Ascending aorta (tissue), 2 donors: Measurements from ENCODE around the gene SLC37A2. TPM values are rescaled to one million over a fixed set of nuclear protein-coding genes. Genes with fewer than 3 reads are reported as not detected.

Experiments
- DNase-seq, 2 donors: peaks; one replicate each; pipeline ENCODE4 v3.0.0-alpha.2; 2019; ENCODE audit warnings: low spot score in 2 of 2
- H3K27ac ChIP-seq, 2 donors: fragments of 200-600 bp; sonication (generic); one replicate each; pipeline ENCODE4 v1.5.1; 2016 to 2017; ENCODE audit warnings: mild to moderate bottlenecking in 1 of 2
- H3K27me3 ChIP-seq: fragments of 200-600 bp; sonication (generic); one replicate; pipeline ENCODE4 v1.5.1; 2017
- H3K36me3 ChIP-seq, 2 donors: fragments of 200-600 bp; sonication (generic); one replicate each; pipeline ENCODE4 v1.5.1; 2016
- H3K4me1 ChIP-seq, 2 donors: fragments of 200-600 bp; sonication (generic); one replicate each; pipeline ENCODE4 v1.5.1; 2016 to 2017; ENCODE audit warnings: mild to moderate bottlenecking in 1 of 2
- H3K4me3 ChIP-seq, 2 donors: fragments of 200-600 bp; sonication (generic); one replicate each; pipeline ENCODE4 v1.5.1; 2016 to 2017; ENCODE audit warnings: mild to moderate bottlenecking in 1 of 2
- H3K9me3 ChIP-seq, 2 donors: fragments of 200-600 bp; sonication (generic); one replicate each; pipeline ENCODE4 v1.5.1; 2016
- intact Hi-C: fragments of 100-400 bp; cut with DNase I; formaldehyde crosslinking; loops from one replicate; pipeline ENCODE4 v1.15.1; 2023
- total RNA-seq: library from RNA; depleted of rRNA; stranded (reverse); fragments of >200 nt; gene quantifications from one replicate; pipeline ENCODE4 v1.1.0, GENCODE V29; 2016
- TF ChIP-seq, protein P1 (sequence below), 3 experiments: fragments of 200-600 bp in 2 of 3; fragments of 450-650 bp in 1 of 3; sonication (generic) in 2 of 3; IDR thresholded peaks; one replicate each; pipeline ENCODE4 v1.5.1; 2016 to 2019; ENCODE audit warnings: antibody characterized with exemption in 3 of 3, mild to moderate bottlenecking in 1 of 3, moderate library complexity in 1 of 3

Gene SLC37A2
- total RNA-seq, 1 donor from 2014 or later = 1.5 TPM

DNA sequence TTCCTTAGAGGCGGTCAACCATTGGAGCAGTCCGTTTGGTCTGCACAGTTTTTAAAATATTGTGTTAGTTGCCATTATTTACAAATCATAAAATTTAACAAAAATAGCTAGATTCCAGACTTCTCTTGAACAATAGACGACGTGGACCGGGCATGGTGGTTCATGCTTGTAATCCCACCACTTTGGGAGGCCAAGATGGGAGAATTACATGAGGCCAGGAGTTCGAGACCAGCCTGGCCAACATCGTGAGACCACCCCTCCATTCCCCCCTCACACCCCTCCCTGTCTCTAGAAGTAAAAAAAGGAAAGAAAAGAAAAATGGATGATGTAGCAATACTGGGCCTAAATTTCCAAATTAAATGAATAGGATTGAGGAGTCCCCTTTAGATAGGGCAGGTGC lies 965 bp downstream of the SLC37A2 start:
- H3K36me3 ChIP-seq = no peaks in the 10 kb centered on the region
- H3K4me1 ChIP-seq = peaks cover 7 to 11% of the 10 kb centered on the region in 2 donors
- H3K27ac ChIP-seq = peak overlapping the region; percentile 63 to 66
- no peaks in the 10 kb centered on the region for H3K9me3 ChIP-seq
- intact Hi-C loops = no loop called here
- TF ChIP-seq, protein P1, sequence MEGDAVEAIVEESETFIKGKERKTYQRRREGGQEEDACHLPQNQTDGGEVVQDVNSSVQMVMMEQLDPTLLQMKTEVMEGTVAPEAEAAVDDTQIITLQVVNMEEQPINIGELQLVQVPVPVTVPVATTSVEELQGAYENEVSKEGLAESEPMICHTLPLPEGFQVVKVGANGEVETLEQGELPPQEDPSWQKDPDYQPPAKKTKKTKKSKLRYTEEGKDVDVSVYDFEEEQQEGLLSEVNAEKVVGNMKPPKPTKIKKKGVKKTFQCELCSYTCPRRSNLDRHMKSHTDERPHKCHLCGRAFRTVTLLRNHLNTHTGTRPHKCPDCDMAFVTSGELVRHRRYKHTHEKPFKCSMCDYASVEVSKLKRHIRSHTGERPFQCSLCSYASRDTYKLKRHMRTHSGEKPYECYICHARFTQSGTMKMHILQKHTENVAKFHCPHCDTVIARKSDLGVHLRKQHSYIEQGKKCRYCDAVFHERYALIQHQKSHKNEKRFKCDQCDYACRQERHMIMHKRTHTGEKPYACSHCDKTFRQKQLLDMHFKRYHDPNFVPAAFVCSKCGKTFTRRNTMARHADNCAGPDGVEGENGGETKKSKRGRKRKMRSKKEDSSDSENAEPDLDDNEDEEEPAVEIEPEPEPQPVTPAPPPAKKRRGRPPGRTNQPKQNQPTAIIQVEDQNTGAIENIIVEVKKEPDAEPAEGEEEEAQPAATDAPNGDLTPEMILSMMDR (IDR thresholded peaks at IDR 0.05) = no peak
- H3K4me3 ChIP-seq = peak overlapping the region; percentile 72 to 73
- no peaks in the 10 kb centered on the region for H3K27me3 ChIP-seq
- DNase-seq = no peak

DNA sequence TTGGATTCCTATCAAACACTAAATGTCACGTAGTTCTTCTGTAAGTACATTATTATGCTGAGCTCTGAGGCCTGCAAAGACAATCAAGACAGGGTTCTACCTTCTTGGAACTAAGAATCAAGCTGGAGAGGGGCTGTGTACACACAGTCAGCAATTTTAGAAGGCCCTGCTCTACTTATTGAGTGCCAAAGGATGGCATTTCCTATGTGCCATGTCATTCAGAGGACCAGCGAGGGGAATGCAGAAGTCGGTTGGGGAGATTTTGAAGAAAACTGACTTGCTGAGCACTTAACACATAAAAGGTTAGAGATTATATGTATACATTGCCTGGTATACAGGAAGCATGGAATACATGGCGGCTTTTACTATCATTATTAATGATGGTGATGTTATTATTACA lies 5.3 kb downstream of the SLC37A2 start:
- Histone ChIP-seq H3K27me3 (no peaks in the 10 kb centered on the region), H3K36me3 (no peaks in the 10 kb centered on the region), H3K4me3 (no peak overlapping the region), H3K27ac (no peak overlapping the region), H3K9me3 (no peaks in the 10 kb centered on the region), H3K4me1 (peaks cover 4 to 7% of the 10 kb centered on the region in 2 donors)
- intact Hi-C loops = no loop called here
- no peak for DNase-seq
- TF ChIP-seq, protein P1 (IDR thresholded peaks at IDR 0.05) = no peak

DNA sequence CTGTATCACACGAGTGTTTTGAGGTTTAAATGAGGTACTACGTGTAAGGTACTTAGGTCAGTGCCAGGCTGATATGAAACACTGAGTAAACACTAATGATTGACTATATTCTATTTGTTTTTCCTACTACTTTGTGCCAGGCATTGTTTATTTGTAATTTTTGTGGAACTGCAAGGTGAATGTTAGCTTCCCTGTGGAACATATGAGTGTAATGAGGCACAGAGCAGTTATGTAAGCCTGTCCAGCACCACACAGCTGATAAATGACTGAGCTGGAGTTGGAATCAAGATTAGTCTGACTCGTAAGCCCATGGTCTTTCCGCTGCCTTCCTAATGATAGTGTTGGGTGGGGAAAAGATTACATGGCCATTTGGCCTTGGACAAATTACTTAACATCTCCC lies 5.9 kb downstream of the SLC37A2 start:
- Histone ChIP-seq H3K36me3 (no peaks in the 10 kb centered on the region), H3K9me3 (no peaks in the 10 kb centered on the region), H3K27me3 (no peaks in the 10 kb centered on the region), H3K4me3 (no peak overlapping the region), H3K27ac (no peak overlapping the region), H3K4me1 (peaks cover 0 to under 1% of the 10 kb centered on the region in 2 donors)
- intact Hi-C loops = no loop called here
- DNase-seq = no peak
- TF ChIP-seq, protein P1 (IDR thresholded peaks at IDR 0.05) = no peak

DNA sequence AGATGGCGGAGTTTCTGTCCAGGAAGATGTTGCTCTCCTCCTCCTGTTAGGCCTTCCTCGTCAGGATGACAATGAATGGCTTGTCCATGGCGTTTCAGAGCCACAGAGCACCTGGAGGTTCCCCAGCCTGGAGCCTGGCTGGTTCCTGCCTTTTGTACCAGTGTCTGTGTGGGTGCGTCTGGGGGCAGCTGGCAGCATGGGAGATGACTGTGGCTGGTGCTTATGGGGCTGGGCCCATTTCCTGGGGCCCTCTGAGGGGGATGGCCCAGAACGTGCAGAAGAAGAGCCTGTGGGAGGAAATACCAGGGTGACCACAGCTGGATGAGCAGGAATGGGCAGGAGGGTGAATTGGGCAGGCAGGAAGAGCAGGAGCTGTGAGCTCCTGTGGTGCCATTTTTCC lies 6.7 kb downstream of the SLC37A2 start:
- no peak for DNase-seq
- H3K4me1 ChIP-seq = no peaks in the 10 kb centered on the region
- H3K9me3 ChIP-seq = no peaks in the 10 kb centered on the region
- TF ChIP-seq, protein P1 (IDR thresholded peaks at IDR 0.05) = no peak
- H3K27ac ChIP-seq = peak overlapping the region in 1 of 2 donors; percentile 45
- intact Hi-C loops = no loop called here
- H3K36me3 ChIP-seq = no peaks in the 10 kb centered on the region
- no peaks in the 10 kb centered on the region for H3K27me3 ChIP-seq
- H3K4me3 ChIP-seq = no peak overlapping the region

DNA sequence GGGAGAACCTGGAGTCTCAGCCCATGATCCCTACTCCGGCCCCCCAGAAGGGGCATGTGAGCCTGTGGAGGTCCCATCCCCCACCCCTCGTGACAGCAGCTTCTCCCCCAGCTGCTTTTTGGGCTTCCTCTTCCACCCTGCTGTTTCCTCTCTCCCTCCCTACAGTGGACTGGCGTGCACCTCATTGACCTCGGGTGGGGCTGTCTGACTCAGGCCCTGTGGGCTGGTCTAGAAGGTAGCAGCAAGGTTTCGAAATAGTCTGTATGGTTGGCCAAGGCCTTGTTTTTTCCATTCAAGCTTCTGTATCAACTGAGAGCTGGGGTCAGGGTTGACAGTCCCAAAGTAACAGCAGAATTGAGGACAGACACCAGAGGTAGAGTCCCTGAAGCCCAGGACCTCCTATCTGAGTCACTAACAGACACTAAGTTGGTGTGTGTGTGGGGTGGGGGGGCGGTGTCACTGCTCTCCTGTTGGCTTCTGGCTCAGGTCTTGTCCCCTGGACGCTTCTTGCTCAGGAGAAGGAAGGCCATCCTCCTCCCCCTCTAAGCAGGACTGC lies 7.7 kb downstream of the SLC37A2 start:
- no peaks in the 10 kb centered on the region for H3K4me1 ChIP-seq
- H3K4me3 ChIP-seq = no peak overlapping the region
- peak overlapping the region; percentile 3 to 64 for H3K27ac ChIP-seq
- DNase-seq = peak; percentile 54 to 78
- intact Hi-C loops = no loop called here
- TF ChIP-seq, protein P1 (IDR thresholded peaks at IDR 0.05) = no peak
- no peaks in the 10 kb centered on the region for H3K9me3 ChIP-seq
- no peaks in the 10 kb centered on the region for H3K27me3 ChIP-seq
- H3K36me3 ChIP-seq = no peaks in the 10 kb centered on the region

DNA sequence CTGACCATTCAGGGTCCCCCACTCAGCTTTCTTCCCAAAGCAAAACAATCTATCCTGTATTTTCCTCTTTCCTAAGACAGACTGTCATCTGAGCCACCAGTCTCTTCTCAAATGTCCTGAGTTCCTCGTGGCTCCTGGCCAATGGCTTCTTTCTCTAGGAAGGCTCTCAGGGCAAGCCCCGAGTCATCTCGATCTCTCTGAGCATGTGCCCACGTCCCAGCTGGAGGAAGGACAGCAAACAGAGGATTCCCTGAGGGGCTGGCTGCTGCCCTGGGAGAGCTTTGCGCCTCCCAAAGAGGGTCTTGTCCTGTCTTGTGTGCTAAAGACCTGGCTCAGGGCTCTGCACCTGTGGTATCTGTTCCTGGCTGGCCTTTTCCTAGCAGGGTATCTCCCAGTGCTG lies 8.3 kb downstream of the SLC37A2 start:
- TF ChIP-seq, protein P1 (IDR thresholded peaks at IDR 0.05) = no peak
- Histone ChIP-seq H3K27ac (peak overlapping the region; percentile 3 to 64), H3K4me1 (no peaks in the 10 kb centered on the region), H3K27me3 (no peaks in the 10 kb centered on the region), H3K9me3 (no peaks in the 10 kb centered on the region), H3K36me3 (no peaks in the 10 kb centered on the region), H3K4me3 (no peak overlapping the region)
- intact Hi-C loops = no loop called here
- DNase-seq = no peak
